ENCODE data around the gene FBXO2. TPM values are rescaled to one million over a fixed set of nuclear protein-coding genes. Genes with fewer than 3 reads are reported as not detected.
"Not testable (repeated sequence)": the region's sequence is repeated elsewhere in the genome, so short reads cannot be mapped to it uniquely, and the experiment has no call there.

The FBXO2 gene
- total RNA-seq, 1 experiment from 2014 or later = 3.6 TPM

DNA sequence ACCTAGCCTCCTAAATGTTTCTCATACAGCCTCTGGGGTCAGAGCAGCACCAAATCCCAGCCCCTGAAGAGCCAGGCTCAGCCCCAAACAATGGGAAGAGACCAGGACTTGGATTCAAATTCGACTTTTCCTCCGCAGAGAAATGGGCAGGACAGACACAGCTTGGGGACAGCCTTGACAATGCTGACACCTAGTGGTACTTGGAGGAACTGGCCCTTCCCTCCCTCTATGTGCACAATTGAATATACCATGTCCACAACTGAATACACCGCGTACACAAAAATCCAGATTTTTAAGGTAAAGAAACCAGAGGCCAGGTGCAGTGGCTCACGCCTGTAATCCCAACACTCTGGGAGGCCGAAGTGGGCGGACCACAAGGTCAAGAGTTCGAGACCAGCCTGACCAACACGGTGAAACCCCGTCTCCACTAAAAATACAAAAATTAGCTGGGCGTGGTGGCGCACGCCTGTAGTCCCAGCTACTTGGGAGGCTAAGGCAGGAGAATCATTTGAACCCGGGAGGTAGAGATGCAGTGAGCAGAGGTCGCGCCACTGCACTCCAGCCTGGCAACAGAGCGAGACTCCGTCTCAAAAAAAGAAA lies 11.7 kb downstream of the FBXO2 start:
- in situ Hi-C loops (cut with HindIII; ENCODE audit: low pct_unique_long_range_greater_than_20kb, low sequenced_read_pairs) = not testable (repeated sequence)
- DNase-seq (ENCODE audit: low read depth) = peak; percentile 28

- DNase-seq (ENCODE audit: low read depth) = no peak
- in situ Hi-C loops (cut with HindIII; ENCODE audit: low pct_unique_long_range_greater_than_20kb, low sequenced_read_pairs) = no loop called here
These were observed 12.4 kb downstream of the FBXO2 start for GRCh38 chr1:11641776-11642305.

DNA sequence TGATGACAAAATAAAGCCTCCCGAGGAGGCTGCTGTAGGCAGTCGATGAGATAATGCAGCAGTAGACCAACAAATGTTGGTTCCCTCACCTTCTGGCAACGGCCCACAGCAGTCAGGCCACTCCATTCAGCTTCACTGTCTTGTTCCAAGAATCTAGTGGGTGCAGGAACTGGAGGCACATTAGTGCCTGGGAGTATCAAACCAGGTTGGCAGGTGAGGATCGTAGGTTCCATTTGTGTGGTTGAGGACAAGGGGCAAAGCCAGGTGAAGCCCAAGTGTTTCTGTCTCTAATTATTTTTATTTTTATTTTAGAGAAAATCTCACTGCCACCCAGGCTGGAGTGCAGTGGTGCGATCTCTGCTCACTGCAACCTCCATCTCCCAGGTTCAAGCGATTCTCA lies 13.3 kb downstream of the FBXO2 start:
- no peak for DNase-seq (ENCODE audit: low read depth)
- in situ Hi-C loops (cut with HindIII; ENCODE audit: low pct_unique_long_range_greater_than_20kb, low sequenced_read_pairs) = no loop called here

DNA sequence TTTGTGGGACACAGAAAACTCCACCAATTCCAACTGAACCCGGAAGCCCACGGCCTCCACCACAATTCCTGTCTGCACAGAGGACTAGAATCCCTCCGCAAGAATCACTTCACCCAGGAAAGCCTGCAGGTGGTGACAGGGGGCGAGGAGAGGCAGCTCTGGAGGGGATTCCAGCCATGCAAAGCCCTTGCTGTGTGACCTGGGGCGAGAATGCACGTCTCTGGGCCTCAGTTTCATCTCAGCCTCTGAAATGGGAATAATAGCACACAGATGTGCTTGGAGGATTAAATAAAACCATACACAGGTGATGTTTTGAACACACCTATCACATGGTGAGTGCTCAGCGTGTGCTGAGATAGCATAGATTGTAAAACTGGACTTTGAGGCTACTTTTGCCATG lies 14.1 kb downstream of the FBXO2 start:
- in situ Hi-C loops (cut with HindIII; ENCODE audit: low pct_unique_long_range_greater_than_20kb, low sequenced_read_pairs) = no loop called here
- DNase-seq (ENCODE audit: low read depth) = no peak

DNA sequence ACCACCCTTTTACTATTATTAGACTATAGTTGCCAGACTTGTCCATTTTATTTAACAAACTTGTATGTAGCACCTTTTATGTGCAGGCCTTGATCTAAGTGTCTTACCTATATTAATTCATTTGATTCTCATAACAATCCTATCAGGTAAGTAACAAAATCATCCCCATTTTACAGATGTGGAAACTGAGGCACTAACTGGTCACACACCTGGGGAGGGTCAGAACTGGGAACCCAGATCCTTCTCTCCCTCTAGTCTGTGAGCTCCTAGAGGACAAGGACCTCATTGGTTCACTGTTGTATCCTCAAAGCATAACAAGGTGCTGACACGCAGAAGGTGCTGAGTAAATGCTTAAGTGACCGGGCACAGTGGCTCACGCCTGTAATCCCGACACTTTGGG lies 14.9 kb downstream of the FBXO2 start:
- in situ Hi-C loops (cut with HindIII; ENCODE audit: low pct_unique_long_range_greater_than_20kb, low sequenced_read_pairs) = no loop called here
- DNase-seq (ENCODE audit: low read depth) = no peak

GRCh38 chr1:11638121-11638520 lies 16.1 kb downstream of the FBXO2 start:
- no peak for DNase-seq (ENCODE audit: low read depth)

DNA sequence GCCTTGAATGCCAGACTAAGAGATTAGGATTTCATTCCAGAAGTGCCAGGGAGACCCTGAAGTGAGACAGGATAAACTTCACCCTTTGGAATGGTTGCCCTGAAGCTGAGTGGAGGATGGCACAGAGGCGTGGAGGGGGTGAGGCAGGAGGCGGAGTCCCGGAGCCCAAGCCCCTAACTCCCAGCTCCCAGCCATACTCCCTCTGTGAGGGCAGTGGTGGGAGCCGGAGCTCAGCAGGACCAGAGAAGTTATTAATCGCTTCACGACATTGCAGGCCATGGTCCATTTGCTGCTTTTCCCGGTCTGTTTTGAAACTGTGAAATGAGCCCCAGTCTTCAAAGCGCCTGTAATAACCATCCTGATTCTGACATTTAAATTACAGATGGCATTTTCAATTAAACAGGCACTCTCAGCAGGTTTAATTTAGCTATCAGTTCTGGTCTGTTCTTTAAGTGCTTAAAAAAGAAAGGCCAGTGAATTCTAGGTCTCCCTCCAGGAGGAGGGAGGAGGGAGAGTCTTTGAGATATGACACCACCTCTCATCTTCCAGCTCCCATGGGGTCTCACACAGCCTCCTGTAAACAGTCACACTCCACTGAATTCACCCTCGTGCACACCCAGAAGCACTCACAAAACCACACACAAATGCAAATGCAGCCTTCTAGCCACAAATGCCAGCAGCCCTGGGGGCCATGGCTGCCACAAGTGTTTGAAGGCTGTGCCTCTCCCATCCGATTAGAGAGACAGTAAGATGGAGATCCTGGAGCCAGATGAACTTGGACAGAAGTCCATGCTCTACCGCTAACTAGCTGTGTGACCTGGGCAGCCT lies 19.6 kb downstream of the FBXO2 start:
- DNase-seq (ENCODE audit: low read depth) = no peak
- in situ Hi-C loops (cut with HindIII; ENCODE audit: low pct_unique_long_range_greater_than_20kb, low sequenced_read_pairs) = no loop called here

More at GRCh38 chr1:11638121-11638520, 16.1 kb downstream of the FBXO2 start:
- in situ Hi-C loops (cut with HindIII; ENCODE audit: low pct_unique_long_range_greater_than_20kb, low sequenced_read_pairs) = no loop called here

- in situ Hi-C loops (cut with HindIII; ENCODE audit: low pct_unique_long_range_greater_than_20kb, low sequenced_read_pairs) = no loop called here
These were observed 24.8 kb downstream of the FBXO2 start for GRCh38 chr1:11629184-11630016.

GRCh38 chr1:11628767-11629166 lies 25.5 kb downstream of the FBXO2 start:
- in situ Hi-C loops (cut with HindIII; ENCODE audit: low pct_unique_long_range_greater_than_20kb, low sequenced_read_pairs) = no loop called here
- DNase-seq (ENCODE audit: low read depth) = no peak

More at GRCh38 chr1:11629184-11630016, 24.8 kb downstream of the FBXO2 start:
- DNase-seq (ENCODE audit: low read depth) = no peak

- in situ Hi-C loops (cut with HindIII; ENCODE audit: low pct_unique_long_range_greater_than_20kb, low sequenced_read_pairs) = no loop called here
- no peak for DNase-seq (ENCODE audit: low read depth)
These were observed 27.7 kb downstream of the FBXO2 start for GRCh38 chr1:11626551-11626950.

DNA sequence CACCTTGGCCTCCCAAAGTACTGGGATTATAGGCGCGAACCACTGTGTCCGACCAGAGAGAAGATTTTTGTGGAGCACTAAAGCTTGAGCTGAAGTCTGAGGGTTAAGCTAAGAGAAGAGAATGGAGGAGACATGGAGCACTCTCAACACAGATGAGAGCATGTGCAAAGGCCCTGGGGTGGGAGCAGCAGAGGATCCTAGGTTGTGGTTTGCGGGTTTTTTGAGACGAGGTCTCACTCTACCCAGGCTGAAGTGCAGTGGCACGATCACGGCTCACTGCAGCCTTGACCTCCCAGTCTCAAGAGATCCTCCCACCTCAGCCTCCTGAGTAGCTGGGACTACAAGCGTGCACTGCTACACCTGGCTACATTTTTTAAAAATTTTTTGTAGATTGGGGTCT lies 30.5 kb downstream of the FBXO2 start:
- no peak for DNase-seq (ENCODE audit: low read depth)
- in situ Hi-C loops (cut with HindIII; ENCODE audit: low pct_unique_long_range_greater_than_20kb, low sequenced_read_pairs) = no loop called here

DNA sequence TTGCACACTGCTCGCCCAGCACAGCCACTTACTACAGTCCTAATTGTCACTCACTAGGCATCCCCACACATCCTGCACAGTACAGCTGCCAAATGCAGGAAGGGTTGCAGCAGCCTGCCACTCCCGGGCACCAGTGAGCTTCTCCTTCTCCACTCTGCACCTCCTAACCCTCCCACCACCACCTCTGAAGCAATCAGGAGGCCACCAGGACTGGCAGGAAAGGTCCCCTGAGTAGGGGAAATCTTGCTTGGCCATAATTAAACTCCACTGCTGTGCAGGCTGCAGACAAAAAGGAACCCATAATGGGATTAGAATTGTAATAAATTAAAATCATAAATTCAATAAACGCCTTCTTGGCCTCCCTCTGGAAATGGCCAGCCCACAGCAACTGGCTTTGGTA lies 31.8 kb downstream of the FBXO2 start:
- no peak for DNase-seq (ENCODE audit: low read depth)
- in situ Hi-C loops (cut with HindIII; ENCODE audit: low pct_unique_long_range_greater_than_20kb, low sequenced_read_pairs) = no loop called here

DNA sequence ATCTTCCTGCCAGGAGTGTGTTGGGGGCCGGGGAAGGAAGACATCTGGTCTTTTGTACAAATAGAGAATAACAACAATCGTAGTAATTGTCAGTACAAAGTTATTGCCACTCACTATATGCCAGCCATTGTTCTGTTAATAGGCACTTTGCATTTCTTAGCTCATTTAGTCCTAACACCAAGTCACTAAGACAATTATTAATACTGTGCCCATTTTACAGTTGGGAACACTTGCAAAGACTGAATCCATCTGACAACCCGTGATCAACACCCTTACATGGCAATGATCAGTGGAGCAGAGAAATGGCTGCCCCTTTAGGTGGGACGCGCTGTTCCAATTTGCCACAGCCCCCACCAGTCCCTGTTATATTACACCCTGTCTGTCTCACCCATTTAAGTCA lies 33.3 kb downstream of the FBXO2 start:
- in situ Hi-C loops (cut with HindIII; ENCODE audit: low pct_unique_long_range_greater_than_20kb, low sequenced_read_pairs) = no loop called here
- no peak for DNase-seq (ENCODE audit: low read depth)

GRCh38 chr1:11620405-11620804 lies 33.8 kb downstream of the FBXO2 start:
- in situ Hi-C loops (cut with HindIII; ENCODE audit: low pct_unique_long_range_greater_than_20kb, low sequenced_read_pairs) = no loop called here
- no peak for DNase-seq (ENCODE audit: low read depth)

GRCh38 chr1:11617741-11618140 lies 36.5 kb downstream of the FBXO2 start:
- no peak for DNase-seq (ENCODE audit: low read depth)
- in situ Hi-C loops (cut with HindIII; ENCODE audit: low pct_unique_long_range_greater_than_20kb, low sequenced_read_pairs) = no loop called here

DNA sequence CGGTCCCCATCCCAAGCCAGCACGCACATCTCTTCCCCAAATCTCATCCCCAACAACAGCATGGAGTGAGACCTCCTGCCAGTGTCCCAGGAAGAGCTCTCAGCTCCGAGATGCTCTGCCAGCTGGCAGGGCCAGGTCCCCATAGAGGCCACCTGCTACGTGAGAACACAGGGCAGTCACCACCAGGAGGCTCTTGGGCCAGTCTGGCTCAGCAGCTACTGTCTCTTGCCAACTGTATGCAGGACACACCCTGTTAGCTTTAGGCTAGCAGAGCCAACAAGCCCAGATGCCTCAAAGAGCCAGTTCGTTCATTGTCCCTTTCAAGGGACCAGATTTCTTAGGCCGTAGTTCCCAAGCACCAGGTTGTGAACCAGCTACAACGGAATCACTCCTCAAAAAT lies 36.9 kb downstream of the FBXO2 start:
- in situ Hi-C loops (cut with HindIII; ENCODE audit: low pct_unique_long_range_greater_than_20kb, low sequenced_read_pairs) = no loop called here
- no peak for DNase-seq (ENCODE audit: low read depth)

DNA sequence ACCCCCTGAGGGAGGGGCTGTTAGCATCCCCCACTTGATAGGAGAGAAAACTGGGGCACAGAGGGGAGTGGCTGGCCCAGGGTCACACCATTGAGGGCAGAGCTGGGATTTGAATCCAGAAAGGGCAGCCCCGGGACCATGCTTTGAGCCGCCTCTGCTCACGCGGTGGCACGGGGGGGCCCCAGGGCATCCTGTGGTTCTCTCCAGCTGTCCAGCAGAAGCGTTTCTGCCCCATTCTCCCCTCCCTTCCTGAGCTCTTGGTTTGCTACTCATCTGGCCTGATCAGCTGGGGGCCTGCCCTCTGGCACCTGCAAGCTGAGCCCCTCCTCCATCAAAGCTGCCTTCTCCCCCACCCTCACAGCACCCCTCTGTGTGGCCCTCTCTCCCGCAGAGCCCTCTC lies 37.5 kb downstream of the FBXO2 start:
- in situ Hi-C loops (cut with HindIII; ENCODE audit: low pct_unique_long_range_greater_than_20kb, low sequenced_read_pairs) = no loop called here
- no peak for DNase-seq (ENCODE audit: low read depth)

GRCh38 chr1:11615090-11615489 lies 39.1 kb downstream of the FBXO2 start:
- no peak for DNase-seq (ENCODE audit: low read depth)
- in situ Hi-C loops (cut with HindIII; ENCODE audit: low pct_unique_long_range_greater_than_20kb, low sequenced_read_pairs) = no loop called here

GRCh38 chr1:11613347-11613746 lies 40.9 kb downstream of the FBXO2 start:
- in situ Hi-C loops (cut with HindIII; ENCODE audit: low pct_unique_long_range_greater_than_20kb, low sequenced_read_pairs) = no loop called here
- DNase-seq (ENCODE audit: low read depth) = no peak

Measured in Caki2 (cell line).